Peyer's patch (tissue), 4 donors: ENCODE measurements around the gene CARMIL1. TPM values are rescaled to one million over a fixed set of nuclear protein-coding genes. Genes with fewer than 3 reads are reported as not detected.

Experiments used
- DNase-seq, 3 donors: peaks; one replicate each; pipeline ENCODE4 v3.0.0-alpha.2; 2017 to 2019
- H3K27ac ChIP-seq, 4 donors: fragments of 200-600 bp; sonication (generic); one replicate each; pipeline ENCODE4 v1.5.1; 2016 to 2019
- H3K27me3 ChIP-seq, 2 donors: fragments of 200-600 bp; sonication (generic); one replicate each; pipeline ENCODE4 v1.5.1; 2019
- H3K36me3 ChIP-seq, 3 donors: fragments of 200-600 bp; sonication (generic); one replicate each; pipeline ENCODE4 v1.5.1; 2016 to 2019
- H3K4me1 ChIP-seq, 4 donors: fragments of 200-600 bp; sonication (generic); one replicate each; pipeline ENCODE4 v1.5.1; 2016 to 2019
- H3K4me3 ChIP-seq, 4 donors: fragments of 200-600 bp; sonication (generic); 1 replicate in 3 of 4; 2 replicates in 1 of 4; pipeline ENCODE4 v1.5.1; 2016 to 2019; ENCODE audit warnings: mild to moderate bottlenecking in 1 of 4
- H3K9me3 ChIP-seq, 4 donors: fragments of 200-600 bp; sonication (generic); one replicate each; pipeline ENCODE4 v1.5.1; 2016 to 2019; ENCODE audit warnings: mild to moderate bottlenecking in 1 of 4
- POLR2A ChIP-seq, 2 donors: fragments of 450-650 bp; IDR thresholded peaks; one replicate each; pipeline ENCODE4 v1.5.1; 2017; ENCODE audit warnings: antibody characterized with exemption in 2 of 2, mild to moderate bottlenecking in 2 of 2, moderate library complexity in 2 of 2
- small RNA-seq, 2 donors: library from RNA; depleted of rRNA; stranded (forward); fragments of <200 nt; gene quantifications; one replicate each; pipeline ENCODE3, GENCODE V24; 2016
- total RNA-seq, 4 donors: library from RNA; depleted of rRNA; stranded (reverse); fragments of >200 nt; gene quantifications; one replicate each; pipeline ENCODE4 v1.1.0, GENCODE V29; 2016
- TF ChIP-seq, protein P1 (sequence below), 6 experiments: fragments of 450-650 bp in 4 of 6; fragments of 200-600 bp in 2 of 6; sonication (generic) in 1 of 6; IDR thresholded peaks; one replicate each; pipeline ENCODE4 v1.5.1; 2017 to 2019; ENCODE audit warnings: antibody characterized with exemption in 6 of 6, mild to moderate bottlenecking in 3 of 6, moderate library complexity in 1 of 6

CARMIL1 gene
- total RNA-seq, 4 donors from 2014 or later = 75.1 to 107 (median 85.7) TPM

- Histone ChIP-seq H3K4me3 (no peak overlapping the region), H3K27ac (no peak overlapping the region), H3K27me3 (no peaks in the 10 kb centered on the region), H3K36me3 (no peaks in the 10 kb centered on the region), H3K9me3 (no peaks in the 10 kb centered on the region), H3K4me1 (no peaks in the 10 kb centered on the region)
- TF ChIP-seq POLR2A (IDR thresholded peaks at IDR 0.05) = no peak
- TF ChIP-seq, protein P1, sequence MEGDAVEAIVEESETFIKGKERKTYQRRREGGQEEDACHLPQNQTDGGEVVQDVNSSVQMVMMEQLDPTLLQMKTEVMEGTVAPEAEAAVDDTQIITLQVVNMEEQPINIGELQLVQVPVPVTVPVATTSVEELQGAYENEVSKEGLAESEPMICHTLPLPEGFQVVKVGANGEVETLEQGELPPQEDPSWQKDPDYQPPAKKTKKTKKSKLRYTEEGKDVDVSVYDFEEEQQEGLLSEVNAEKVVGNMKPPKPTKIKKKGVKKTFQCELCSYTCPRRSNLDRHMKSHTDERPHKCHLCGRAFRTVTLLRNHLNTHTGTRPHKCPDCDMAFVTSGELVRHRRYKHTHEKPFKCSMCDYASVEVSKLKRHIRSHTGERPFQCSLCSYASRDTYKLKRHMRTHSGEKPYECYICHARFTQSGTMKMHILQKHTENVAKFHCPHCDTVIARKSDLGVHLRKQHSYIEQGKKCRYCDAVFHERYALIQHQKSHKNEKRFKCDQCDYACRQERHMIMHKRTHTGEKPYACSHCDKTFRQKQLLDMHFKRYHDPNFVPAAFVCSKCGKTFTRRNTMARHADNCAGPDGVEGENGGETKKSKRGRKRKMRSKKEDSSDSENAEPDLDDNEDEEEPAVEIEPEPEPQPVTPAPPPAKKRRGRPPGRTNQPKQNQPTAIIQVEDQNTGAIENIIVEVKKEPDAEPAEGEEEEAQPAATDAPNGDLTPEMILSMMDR (IDR thresholded peaks at IDR 0.05) = no peak
- DNase-seq = no peak
These were observed 386.3 kb downstream of the CARMIL1 start for GRCh38 chr6:25665455-25665854.

GRCh38 chr6:25669413-25669812, 390.2 kb downstream of the CARMIL1 start:
- H3K27me3 ChIP-seq = no peaks in the 10 kb centered on the region
- H3K36me3 ChIP-seq = no peaks in the 10 kb centered on the region
- no peak for DNase-seq
- H3K4me1 ChIP-seq = no peaks in the 10 kb centered on the region
- no peak for TF ChIP-seq POLR2A (IDR thresholded peaks at IDR 0.05)
- TF ChIP-seq, protein P1 (IDR thresholded peaks at IDR 0.05) = no peak
- H3K9me3 ChIP-seq = no peaks in the 10 kb centered on the region
- H3K4me3 ChIP-seq = no peak overlapping the region
- H3K27ac ChIP-seq = no peak overlapping the region

Small RNA genes lying within 50 kb of the gene (small RNA-seq; reads per million reads assigned to genes)
- gene RF00019 (0 reads per million in 2 donors), gene RNU6-987P (0 reads per million in 2 donors)
